HepG2 (cell line): ENCODE measurements around the gene WDR31. TPM values are rescaled to one million over a fixed set of nuclear protein-coding genes. Genes with fewer than 3 reads are reported as not detected.

ENCODE experiments used
- ATAC-seq: fragments of 200-7000 bp; cut with Tn5 transposase; 3 replicates; pipeline ENCODE4 v1.9.1; 2020; ENCODE audit warnings: mild to moderate bottlenecking, moderate library complexity
- BruUV-seq: library from RNA; stranded (reverse); fragments of 400-500 nt; replicated peaks from 2 replicates; lab custom pipeline; 2021; lab: Mats Ljungman, UMichigan
- CTCF ChIA-PET: fragments of 300-600 bp; formaldehyde crosslinking; extraction: SDS; loops from one replicate; lab custom pipeline; 2021; ENCODE audit warnings: low total read pairs, inconsistent platforms, low intra/inter-chr PET ratio; lab: Yijun Ruan, JAX
- POLR2A ChIA-PET: fragments of 350-600 bp; sonication (Branson Sonifier 250); formaldehyde crosslinking; loops from one replicate; lab custom pipeline; 2020; ENCODE audit warnings: antibody characterized with exemption, inconsistent platforms; lab: Yijun Ruan, JAX
- DNase-seq: peaks from one replicate; pipeline ENCODE4 v3.0.0-alpha.2; 2015; ENCODE audit warnings: low spot score
- FAIRE-seq: peaks from 3 replicates; lab custom pipeline; 2011; peaks lifted over from hg19 to GRCh38; lab: Jason Lieb, UNC
- H2AFZ ChIP-seq: one replicate; pipeline ENCODE4 v1.6.1; 2011; ENCODE audit warnings: low read length, inconsistent platforms
- H3K27ac ChIP-seq: fragments of 300-600 bp; 3 replicates; pipeline ENCODE4 v1.8.0; 2011; ENCODE audit warnings: mixed run types, mild to moderate bottlenecking, mixed read lengths, low read length, inconsistent platforms; ENCODE audit not compliant: insufficient read depth; ENCODE audit errors: extremely low read length
- H3K27me3 ChIP-seq, 2 experiments: fragments of 200-600 bp in 1 of 2; 2 replicates in 1 of 2; 3 replicates in 1 of 2; pipeline versions ENCODE4 v1.6.0 to v1.8.0; 2011; ENCODE audit warnings: low read length in 2 of 2, mild to moderate bottlenecking in 2 of 2, moderate library complexity in 2 of 2, inconsistent platforms in 1 of 2; ENCODE audit not compliant: insufficient read depth in 2 of 2, control insufficient read depth in 1 of 2
- H3K36me3 ChIP-seq, 2 experiments: fragments of 200-600 bp in 1 of 2; replicated peaks in 1 of 2; 2 replicates in 1 of 2; 3 replicates in 1 of 2; pipeline versions ENCODE4 v1.5.1 to v1.8.0; 2011; ENCODE audit warnings: low read length in 2 of 2, inconsistent platforms in 1 of 2; ENCODE audit not compliant: insufficient read depth in 2 of 2, control insufficient read depth in 1 of 2
- H3K4me1 ChIP-seq: 2 replicates; pipeline ENCODE4 v1.5.1; 2012; ENCODE audit warnings: low read length, inconsistent platforms; ENCODE audit not compliant: insufficient read depth
- H3K4me2 ChIP-seq: 2 replicates; pipeline ENCODE4 v1.6.0; 2011; ENCODE audit warnings: low read depth, low read length, inconsistent platforms
- H3K4me3 ChIP-seq, 3 experiments: fragments of 200-600 bp in 1 of 3; sonication (generic), shearing (Covaris generic) in 1 of 3; replicated peaks in 1 of 3; 2 replicates each; pipeline ENCODE4 v1.5.1; 2011 to 2016; ENCODE audit warnings: low read length in 3 of 3, inconsistent platforms in 2 of 3, low read depth in 2 of 3, mild to moderate bottlenecking in 2 of 3, control low read depth in 1 of 3, mixed read lengths in 1 of 3; ENCODE audit not compliant: insufficient read depth in 1 of 3
- H3K79me2 ChIP-seq: one replicate; pipeline ENCODE4 v1.6.1; 2011; ENCODE audit warnings: low read length, inconsistent platforms; ENCODE audit not compliant: insufficient read depth
- H3K9ac ChIP-seq: 2 replicates; pipeline ENCODE4 v1.6.0; 2011; ENCODE audit warnings: mild to moderate bottlenecking, low read depth, low read length, inconsistent platforms; ENCODE audit not compliant: insufficient read depth
- H3K9me3 ChIP-seq: 2 replicates; pipeline ENCODE4 v1.5.1; 2012; ENCODE audit warnings: mild to moderate bottlenecking, low read length
- H4K20me1 ChIP-seq: 2 replicates; pipeline ENCODE4 v1.6.0; 2011; ENCODE audit warnings: inconsistent platforms, mild to moderate bottlenecking, low read length, moderate library complexity; ENCODE audit not compliant: insufficient read depth
- CHCHD3 ChIP-seq: sonication (generic); formaldehyde crosslinking; IDR thresholded peaks from 2 replicates; pipeline ENCODE4 v1.8.0; 2022; ENCODE audit warnings: mild to moderate bottlenecking, missing genetic modification reagents, moderate library complexity
- DNMT1 ChIP-seq: sonication (generic); formaldehyde crosslinking; IDR thresholded peaks from 2 replicates; pipeline ENCODE4 v1.5.1; 2020; ENCODE audit warnings: mild to moderate bottlenecking, missing genetic modification reagents
- ETS1 ChIP-seq: sonication (generic); formaldehyde crosslinking; IDR thresholded peaks from 2 replicates; pipeline ENCODE4 v1.4.0; 2020; ENCODE audit warnings: missing genetic modification reagents
- FLYWCH1 ChIP-seq: sonication (generic); formaldehyde crosslinking; IDR thresholded peaks from 2 replicates; pipeline ENCODE4 v1.8.1; 2023; ENCODE audit warnings: mild to moderate bottlenecking, missing genetic modification reagents
- GLMP ChIP-seq: sonication (generic); formaldehyde crosslinking; IDR thresholded peaks from 2 replicates; pipeline ENCODE4 v1.9.0; 2021; ENCODE audit warnings: missing genetic modification reagents, mild to moderate bottlenecking, borderline replicate concordance
- HOXD1 ChIP-seq: sonication (generic); formaldehyde crosslinking; IDR thresholded peaks from 2 replicates; pipeline ENCODE4 v1.5.0; 2020; ENCODE audit warnings: missing genetic modification reagents
- KDM5A ChIP-seq: fragments of 200-600 bp; sonication (generic); IDR thresholded peaks from 2 replicates; pipeline ENCODE4 v1.7.0; 2018; ENCODE audit warnings: antibody characterized with exemption, mild to moderate bottlenecking, low read length, borderline replicate concordance
- KLF11 ChIP-seq: IDR thresholded peaks from 2 replicates; pipeline ENCODE4 v1.6.1; 2016; ENCODE audit warnings: missing compliant biosample characterization
- MATR3 ChIP-seq: sonication (generic); formaldehyde crosslinking; IDR thresholded peaks from 2 replicates; pipeline ENCODE4 v1.4.0; 2020; ENCODE audit warnings: missing genetic modification reagents
- TCF12 ChIP-seq, 2 experiments: fragments of 450-650 bp in 1 of 2; sonication (generic) in 1 of 2; formaldehyde crosslinking in 1 of 2; IDR thresholded peaks; 2 replicates each; pipeline versions ENCODE4 v1.6.1 to v1.8.0; 2017 to 2022; ENCODE audit warnings: antibody characterized with exemption in 1 of 2, mild to moderate bottlenecking in 1 of 2, missing genetic modification reagents in 1 of 2, moderate library complexity in 1 of 2
- TSC22D2 ChIP-seq: sonication (generic); formaldehyde crosslinking; IDR thresholded peaks from 2 replicates; pipeline ENCODE4 v1.5.1; 2020; ENCODE audit warnings: missing genetic modification reagents, mild to moderate bottlenecking, borderline replicate concordance
- ZNF549 ChIP-seq: sonication (generic); formaldehyde crosslinking; IDR thresholded peaks from 2 replicates; pipeline ENCODE4 v1.5.0; 2020; ENCODE audit warnings: missing genetic modification reagents
- ZNF713 ChIP-seq: sonication (generic); formaldehyde crosslinking; IDR thresholded peaks from 2 replicates; pipeline ENCODE4 v1.4.0; 2020; ENCODE audit warnings: mild to moderate bottlenecking, missing genetic modification reagents
- ZXDC ChIP-seq: sonication (generic); formaldehyde crosslinking; IDR thresholded peaks from 2 replicates; pipeline ENCODE4 v1.5.0; 2020; ENCODE audit warnings: mild to moderate bottlenecking, missing genetic modification reagents
- in situ Hi-C: cut with HindIII; loops from 2 replicates; pipeline ENCODE4 v1.10.0; 2017; ENCODE audit warnings: low pct_unique_long_range_greater_than_20kb; ENCODE audit not compliant: extremely low pct_ligation_motif_present
- intact Hi-C: fragments of 100-400 bp; cut with micrococcal nuclease; formaldehyde crosslinking; loops from one replicate; pipeline ENCODE4 v1.10.0; 2022; ENCODE audit not compliant: unreplicated experiment
- polyA plus RNA-seq, 8 experiments: library from polyadenylated mRNA; depleted of rRNA in 3 of 8; stranded (reverse) in 7 of 8; unstranded in 1 of 8; fragments of >200 nt; fragmentation: Illumina TruSeq in 4 of 8; extraction: Trizol in 4 of 8; gene quantifications; 2 replicates each; pipeline versions ENCODE4 v1.2.1 to v1.2.3, GENCODE V29; 2011 to 2016; ENCODE audit warnings: low read depth in 4 of 8, missing spikeins in 1 of 8, mixed read lengths in 1 of 8; ENCODE audit not compliant: insufficient read depth in 1 of 8
- total RNA-seq, 5 experiments: library from RNA; depleted of rRNA; stranded (reverse); fragments of >200 nt; fragmentation: Illumina TruSeq; extraction: Trizol; gene quantifications; 2 replicates each; pipeline ENCODE4 v1.2.3, GENCODE V29; 2016; ENCODE audit warnings: low read depth in 1 of 5
- TF ChIP-seq, protein P1 (sequence below), 2 experiments: sonication (generic) in 1 of 2; formaldehyde crosslinking in 1 of 2; IDR thresholded peaks; 2 replicates each; pipeline versions ENCODE4 v1.5.1 to v1.6.1; 2011 to 2020; ENCODE audit warnings: borderline replicate concordance in 1 of 2, low read depth in 1 of 2, low read length in 1 of 2, mild to moderate bottlenecking in 1 of 2, missing genetic modification reagents in 1 of 2, moderate library complexity in 1 of 2
- TF ChIP-seq, protein P2 (sequence below): IDR thresholded peaks from 2 replicates; pipeline ENCODE4 v1.6.1; 2016; ENCODE audit warnings: low read depth, control low read depth

WDR31 gene
- total and polyA plus RNA-seq, 2 of the 13 experiments (the other 11 are each of a cell fraction or from before 2014, with no cell fraction given): 0.33 to 1.7 TPM

GRCh38 chr9:113315231-113315630 is 24.8 kb downstream of the WDR31 start:
- Histone ChIP-seq H2AFZ (no peak overlapping the region), H3K79me2 (no peaks in the 10 kb centered on the region), H3K4me3 (no peak overlapping the region), H3K9me3 (no peaks in the 10 kb centered on the region), H3K36me3 (no peaks in the 10 kb centered on the region), H3K27me3 (0 out of 5 replicates have a peak, but pooled peaks cover 0 to 1% of the 10 kb centered on the region in 2 experiments), H3K9ac (no peak overlapping the region), H4K20me1 (no peaks in the 10 kb centered on the region), H3K4me1 (peaks cover 8% of the 10 kb centered on the region), H3K27ac (no peak overlapping the region), H3K4me2 (no peak overlapping the region)
- CTCF ChIA-PET: no interaction called here
- ATAC-seq (no peak), DNase-seq (no peak), FAIRE-seq (no peak)
- POLR2A ChIA-PET: interaction anchor here (1.0 kb wide), 1 partner anchor 96 kb away, joined by 3 read pairs; the partner anchor contains the start of genes C9orf43 and POLE3
- BruUV-seq: no TSS peak
- intact Hi-C loops: loop anchor here (10.0 kb wide), 1 partner anchor 1950 kb away; no protein-coding TSS in a partner anchor
- in situ Hi-C loops: no loop called here
- TF ChIP-seq CHCHD3 (CRISPR knock-in tag): no peak
- TF ChIP-seq FLYWCH1 (CRISPR knock-in tag): no peak
- TF ChIP-seq ZNF549 (CRISPR knock-in tag): no peak
- TF ChIP-seq, protein P1, sequence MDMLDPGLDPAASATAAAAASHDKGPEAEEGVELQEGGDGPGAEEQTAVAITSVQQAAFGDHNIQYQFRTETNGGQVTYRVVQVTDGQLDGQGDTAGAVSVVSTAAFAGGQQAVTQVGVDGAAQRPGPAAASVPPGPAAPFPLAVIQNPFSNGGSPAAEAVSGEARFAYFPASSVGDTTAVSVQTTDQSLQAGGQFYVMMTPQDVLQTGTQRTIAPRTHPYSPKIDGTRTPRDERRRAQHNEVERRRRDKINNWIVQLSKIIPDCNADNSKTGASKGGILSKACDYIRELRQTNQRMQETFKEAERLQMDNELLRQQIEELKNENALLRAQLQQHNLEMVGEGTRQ (IDR thresholded peaks at IDR 0.05; ENCODE audit: low read depth, low read length): no peak
- TF ChIP-seq, protein P1 (CRISPR knock-in tag; IDR thresholded peaks at IDR 0.05; ENCODE audit: borderline replicate concordance): no peak
- no peak for TF ChIP-seq TCF12 (IDR thresholded peaks at IDR 0.05)
- no peak for TF ChIP-seq TCF12 (CRISPR knock-in tag; IDR thresholded peaks at IDR 0.05)
- TF ChIP-seq TSC22D2 (CRISPR knock-in tag): no peak
- TF ChIP-seq KDM5A: no peak
- TF ChIP-seq GLMP (CRISPR knock-in tag): no peak
- TF ChIP-seq HOXD1 (CRISPR knock-in tag): no peak
- no peak for TF ChIP-seq MATR3 (CRISPR knock-in tag)
- no peak for TF ChIP-seq ZNF713 (CRISPR knock-in tag)
- no peak for TF ChIP-seq ZXDC (CRISPR knock-in tag)
- no peak for TF ChIP-seq DNMT1
- TF ChIP-seq ETS1 (CRISPR knock-in tag): no peak
- TF ChIP-seq, protein P2, sequence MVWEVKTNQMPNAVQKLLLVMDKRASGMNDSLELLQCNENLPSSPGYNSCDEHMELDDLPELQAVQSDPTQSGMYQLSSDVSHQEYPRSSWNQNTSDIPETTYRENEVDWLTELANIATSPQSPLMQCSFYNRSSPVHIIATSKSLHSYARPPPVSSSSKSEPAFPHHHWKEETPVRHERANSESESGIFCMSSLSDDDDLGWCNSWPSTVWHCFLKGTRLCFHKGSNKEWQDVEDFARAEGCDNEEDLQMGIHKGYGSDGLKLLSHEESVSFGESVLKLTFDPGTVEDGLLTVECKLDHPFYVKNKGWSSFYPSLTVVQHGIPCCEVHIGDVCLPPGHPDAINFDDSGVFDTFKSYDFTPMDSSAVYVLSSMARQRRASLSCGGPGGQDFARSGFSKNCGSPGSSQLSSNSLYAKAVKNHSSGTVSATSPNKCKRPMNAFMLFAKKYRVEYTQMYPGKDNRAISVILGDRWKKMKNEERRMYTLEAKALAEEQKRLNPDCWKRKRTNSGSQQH: no peak
- TF ChIP-seq KLF11: no peak
